GM12865 (cell line): ENCODE measurements around the gene MAP3K3.

Experiments
- DNase-seq: peaks from one replicate; pipeline ENCODE4 v3.0.0; 2010; ENCODE audit warnings: low read depth
- H3K4me3 ChIP-seq: 2 replicates; pipeline ENCODE4 v1.5.1; 2011; ENCODE audit warnings: mild to moderate bottlenecking, low read depth, low read length, control low read depth
- CTCF ChIP-seq: IDR thresholded peaks from 2 replicates; pipeline ENCODE4 v1.5.1; 2011; ENCODE audit warnings: low read length, control low read depth, low read depth, inconsistent platforms; ENCODE audit not compliant: insufficient read depth; ENCODE audit errors: missing control alignments

Gene MAP3K3

GRCh38 chr17:63639125-63639524 lies 16.9 kb downstream of the MAP3K3 start:
- H3K4me3 ChIP-seq = no peak overlapping the region
- no peak for TF ChIP-seq CTCF
- no peak for DNase-seq

- no peak for TF ChIP-seq CTCF
- no peak for DNase-seq
- no peak overlapping the region for H3K4me3 ChIP-seq
Observed at GRCh38 chr17:63640038-63640437, 17.8 kb downstream of the MAP3K3 start.

GRCh38 chr17:63641692-63642448 lies 19.7 kb downstream of the MAP3K3 start:
- no peak for DNase-seq
- TF ChIP-seq CTCF = no peak
- H3K4me3 ChIP-seq = no peak overlapping the region

GRCh38 chr17:63644846-63645245 lies 22.6 kb downstream of the MAP3K3 start:
- TF ChIP-seq CTCF = no peak
- no peak for DNase-seq
- no peak overlapping the region for H3K4me3 ChIP-seq

- no peak overlapping the region for H3K4me3 ChIP-seq
- TF ChIP-seq CTCF = no peak
- no peak for DNase-seq
Observed at GRCh38 chr17:63645775-63646487, 23.7 kb downstream of the MAP3K3 start.

GRCh38 chr17:63646488-63646806 lies 24.2 kb downstream of the MAP3K3 start:
- peak; percentile 65 for DNase-seq
- TF ChIP-seq CTCF = no peak
- H3K4me3 ChIP-seq = no peak overlapping the region

GRCh38 chr17:63647065-63647725 lies 25.0 kb downstream of the MAP3K3 start:
- TF ChIP-seq CTCF = no peak
- no peak for DNase-seq
- no peak overlapping the region for H3K4me3 ChIP-seq
